Measurements from ENCODE around the gene SERPINA4.

DNA sequence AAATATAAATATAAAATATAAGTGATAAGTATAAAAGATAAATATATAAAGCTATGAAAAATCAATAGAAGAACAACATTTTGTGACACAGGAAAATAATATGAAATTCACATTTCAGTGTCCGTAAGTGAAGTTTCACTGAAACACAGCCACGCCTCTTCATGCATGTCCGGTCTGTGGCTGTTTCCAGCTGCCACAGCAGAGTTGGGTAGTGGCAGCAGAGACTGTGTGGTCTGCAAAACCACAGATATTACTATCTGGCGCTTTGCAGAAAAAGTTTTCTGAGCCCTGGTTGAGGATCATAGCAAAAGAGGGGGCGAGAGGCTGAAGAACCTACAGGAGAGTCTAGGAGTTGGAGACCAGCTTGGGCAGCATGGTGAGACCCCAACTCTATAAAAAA lies 780 bp downstream of the SERPINA4 start:
- TF ChIP-seq CTCF (IDR thresholded peaks at IDR 0.05 in 4 of 5, conservative IDR thresholded peaks at IDR 0.05 in 1 of 5) = no peak
- TF ChIP-seq POLR2A (IDR thresholded peaks at IDR 0.05) = no peak
